Epithelial cell of alveolus of lung (primary cell): Measurements from ENCODE around the gene CCNDBP1. TPM values are rescaled to one million over a fixed set of nuclear protein-coding genes. Genes with fewer than 3 reads are reported as not detected.

Experiments
- total RNA-seq: library from RNA; depleted of rRNA; stranded (reverse); fragments of >200 nt; gene quantifications from 2 replicates; pipeline ENCODE4 v1.2.1, GENCODE V29; 2015

Gene CCNDBP1
- total RNA-seq = 36.7 and 55.6 TPM in 2 replicates

GRCh38 chr15:43185157-43186002, at the start of gene CCNDBP1:
TSS of gene CCNDBP1 (plus strand) at chr15:43185403. CDS start at chr15:43185499, 96 bp downstream.

GRCh38 chr15:43220991-43221403, 35.8 kb downstream of the CCNDBP1 start, which contains the start of gene EPB42:
TSS of gene EPB42 (minus strand) at chr15:43221018. CDS start at chr15:43220825, 193 bp downstream.

Other genes starting within 250 kb of the CCNDBP1 start
- 14.1 and 15.8 TPM in 2 replicates for gene UBR1, start 79.4 kb upstream of the CCNDBP1 start, total RNA-seq
- 6.9 and 9.7 TPM in 2 replicates for gene TMEM62, start 51.8 kb upstream of the CCNDBP1 start, total RNA-seq
- gene EPB42, start 35.6 kb downstream of the CCNDBP1 start, total RNA-seq = not detected in 2 replicates
- gene TGM5, start 81.5 kb downstream of the CCNDBP1 start, total RNA-seq = not detected in 2 replicates
- gene TGM7, start 116.9 kb downstream of the CCNDBP1 start, total RNA-seq = not detected in 2 replicates
- gene LCMT2, start 145.2 kb downstream of the CCNDBP1 start, total RNA-seq = 5.9 and 6.9 TPM in 2 replicates
- 6.3 and 13.0 TPM in 2 replicates for gene ZSCAN29, start 185.6 kb downstream of the CCNDBP1 start, total RNA-seq
- gene TUBGCP4, start 185.7 kb downstream of the CCNDBP1 start, total RNA-seq = 12.3 and 12.6 TPM in 2 replicates